ENCODE data around the gene DRAXIN. TPM values are rescaled to one million over a fixed set of nuclear protein-coding genes. Genes with fewer than 3 reads are reported as not detected.

DRAXIN gene
- 0.03 to 0.07 TPM (median 0.06 TPM) in 5 replicates for total RNA-seq (2022; extraction: Qiagen RNA extraction)

GRCh38 chr1:11691302-11691914 is at the start of gene DRAXIN:
Gene DRAXIN, plus strand, starts transcription at chr1:11691710. Its CDS starts 14,549 bp downstream, at chr1:11706259.

GRCh38 chr1:11654137-11654938 is 37.2 kb upstream of the DRAXIN start, which contains the start of the genes FBXO2 and FBXO44:
Gene FBXO2, minus strand, starts transcription at chr1:11654429. Its CDS starts 89 bp downstream, at chr1:11654340.
Gene FBXO44, plus strand, starts transcription at chr1:11654877. Its CDS starts 959 bp downstream, at chr1:11655836.

GRCh38 chr1:11681071-11681771 is 10.3 kb upstream of the DRAXIN start, which contains the start of gene MAD2L2:
Gene MAD2L2, minus strand, starts transcription at chr1:11681148. Its CDS starts 547 bp downstream, at chr1:11680601.

GRCh38 chr1:11735854-11736745 is 44.6 kb downstream of the DRAXIN start, which contains the start of gene AGTRAP:
Gene AGTRAP, plus strand, starts transcription at chr1:11736136. Its CDS starts 73 bp downstream, at chr1:11736209.

GRCh38 chr1:11761988-11762406 is 70.5 kb downstream of the DRAXIN start, which contains the start of gene C1orf167:
Gene C1orf167, plus strand, starts transcription at chr1:11762193. Its CDS starts 2,208 bp downstream, at chr1:11764401.

Other genes with a start within 250 kb of the DRAXIN start
- gene DISP3, start 212.6 kb upstream of the DRAXIN start, total RNA-seq (2022; extraction: Qiagen RNA extraction): 0.10 to 0.42 TPM (median 0.21 TPM) in 5 replicates
- 6.9 to 10.3 TPM (median 9.1 TPM) in 5 replicates for gene FBXO2, start 37.3 kb upstream of the DRAXIN start, total RNA-seq (2022; extraction: Qiagen RNA extraction)
- 13.5 to 19.8 TPM (median 16.0 TPM) in 5 replicates for gene FBXO44, start 36.8 kb upstream of the DRAXIN start, total RNA-seq (2022; extraction: Qiagen RNA extraction)
- 7.4 to 10.4 TPM (median 8.0 TPM) in 5 replicates for gene FBXO6, start 27.5 kb upstream of the DRAXIN start, total RNA-seq (2022; extraction: Qiagen RNA extraction)
- gene MAD2L2, start 10.6 kb upstream of the DRAXIN start, total RNA-seq (2022; extraction: Qiagen RNA extraction): 42.4 to 53.7 TPM (median 51.6 TPM) in 5 replicates
- 78.1 to 105 TPM (median 96.0 TPM) in 5 replicates for gene AGTRAP, start 44.4 kb downstream of the DRAXIN start, total RNA-seq (2022; extraction: Qiagen RNA extraction)
- not detected in 5 replicates for gene C1orf167, start 70.5 kb downstream of the DRAXIN start, total RNA-seq (2022; extraction: Qiagen RNA extraction)
- 3.1 to 5.1 TPM (median 4.5 TPM) in 5 replicates for gene MTHFR, start 114.3 kb downstream of the DRAXIN start, total RNA-seq (2022; extraction: Qiagen RNA extraction)
- 4.7 to 6.1 TPM (median 5.9 TPM) in 5 replicates for gene CLCN6, start 114.5 kb downstream of the DRAXIN start, total RNA-seq (2022; extraction: Qiagen RNA extraction)
- not detected in 5 replicates for gene NPPA, start 156.1 kb downstream of the DRAXIN start, total RNA-seq (2022; extraction: Qiagen RNA extraction)
- 0.22 TPM in 1 of 5 replicates, not detected in the others for gene NPPB, start 167.2 kb downstream of the DRAXIN start, total RNA-seq (2022; extraction: Qiagen RNA extraction)
- 27.9 to 47.3 TPM (median 45.4 TPM) in 5 replicates for gene KIAA2013, start 234.7 kb downstream of the DRAXIN start, total RNA-seq (2022; extraction: Qiagen RNA extraction)
- 71.8 to 86.3 TPM (median 84.5 TPM) in 5 replicates for gene PLOD1, start 243.0 kb downstream of the DRAXIN start, total RNA-seq (2022; extraction: Qiagen RNA extraction)